ENCODE results near the gene RAPH1. TPM values are rescaled to one million over a fixed set of nuclear protein-coding genes. Genes with fewer than 3 reads are reported as not detected.

RAPH1 gene, protein sequence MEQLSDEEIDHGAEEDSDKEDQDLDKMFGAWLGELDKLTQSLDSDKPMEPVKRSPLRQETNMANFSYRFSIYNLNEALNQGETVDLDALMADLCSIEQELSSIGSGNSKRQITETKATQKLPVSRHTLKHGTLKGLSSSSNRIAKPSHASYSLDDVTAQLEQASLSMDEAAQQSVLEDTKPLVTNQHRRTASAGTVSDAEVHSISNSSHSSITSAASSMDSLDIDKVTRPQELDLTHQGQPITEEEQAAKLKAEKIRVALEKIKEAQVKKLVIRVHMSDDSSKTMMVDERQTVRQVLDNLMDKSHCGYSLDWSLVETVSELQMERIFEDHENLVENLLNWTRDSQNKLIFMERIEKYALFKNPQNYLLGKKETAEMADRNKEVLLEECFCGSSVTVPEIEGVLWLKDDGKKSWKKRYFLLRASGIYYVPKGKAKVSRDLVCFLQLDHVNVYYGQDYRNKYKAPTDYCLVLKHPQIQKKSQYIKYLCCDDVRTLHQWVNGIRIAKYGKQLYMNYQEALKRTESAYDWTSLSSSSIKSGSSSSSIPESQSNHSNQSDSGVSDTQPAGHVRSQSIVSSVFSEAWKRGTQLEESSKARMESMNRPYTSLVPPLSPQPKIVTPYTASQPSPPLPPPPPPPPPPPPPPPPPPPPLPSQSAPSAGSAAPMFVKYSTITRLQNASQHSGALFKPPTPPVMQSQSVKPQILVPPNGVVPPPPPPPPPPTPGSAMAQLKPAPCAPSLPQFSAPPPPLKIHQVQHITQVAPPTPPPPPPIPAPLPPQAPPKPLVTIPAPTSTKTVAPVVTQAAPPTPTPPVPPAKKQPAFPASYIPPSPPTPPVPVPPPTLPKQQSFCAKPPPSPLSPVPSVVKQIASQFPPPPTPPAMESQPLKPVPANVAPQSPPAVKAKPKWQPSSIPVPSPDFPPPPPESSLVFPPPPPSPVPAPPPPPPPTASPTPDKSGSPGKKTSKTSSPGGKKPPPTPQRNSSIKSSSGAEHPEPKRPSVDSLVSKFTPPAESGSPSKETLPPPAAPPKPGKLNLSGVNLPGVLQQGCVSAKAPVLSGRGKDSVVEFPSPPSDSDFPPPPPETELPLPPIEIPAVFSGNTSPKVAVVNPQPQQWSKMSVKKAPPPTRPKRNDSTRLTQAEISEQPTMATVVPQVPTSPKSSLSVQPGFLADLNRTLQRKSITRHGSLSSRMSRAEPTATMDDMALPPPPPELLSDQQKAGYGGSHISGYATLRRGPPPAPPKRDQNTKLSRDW
- total RNA-seq (2.4 TPM), polyA plus RNA-seq (4.4 TPM)
- long read RNA-seq, donor 1, result 0 reads
- long read RNA-seq, donor 2, full-length matches to known transcripts, result 1 of 1 reads
- long read RNA-seq, donor 2, partial matches to known transcripts, result 0 of 1 reads
- long read RNA-seq, donor 2, other reads (novel, unspliced or antisense), result 0 of 1 reads
- long read RNA-seq, donor 3, full-length matches to known transcripts, result 1 of 1 reads
- long read RNA-seq, donor 3, partial matches to known transcripts, result 0 of 1 reads
- long read RNA-seq, donor 3, other reads (novel, unspliced or antisense), result 0 of 1 reads
- long read RNA-seq, donor 4, partial matches to known transcripts, result 20 of 20 reads
- long read RNA-seq, donor 4, other reads (novel, unspliced or antisense), result 0 of 20 reads
- long read RNA-seq, donor 5, partial matches to known transcripts, result 21 of 30 reads
- long read RNA-seq, donor 5, other reads (novel, unspliced or antisense), result 9 of 30 reads
- long read RNA-seq, donor 6, full-length matches to known transcripts, result 1 of 1 reads
- long read RNA-seq, donor 6, partial matches to known transcripts, result 0 of 1 reads
- long read RNA-seq, donor 6, other reads (novel, unspliced or antisense), result 0 of 1 reads
- long read RNA-seq, donor 7, partial matches to known transcripts, result 19 of 27 reads
- long read RNA-seq, donor 7, other reads (novel, unspliced or antisense), result 8 of 27 reads
- long read RNA-seq, donor 8, result 0 reads
- long read RNA-seq, donor 9, result 0 reads
- long read RNA-seq, donor 10, result 0 reads

DNA sequence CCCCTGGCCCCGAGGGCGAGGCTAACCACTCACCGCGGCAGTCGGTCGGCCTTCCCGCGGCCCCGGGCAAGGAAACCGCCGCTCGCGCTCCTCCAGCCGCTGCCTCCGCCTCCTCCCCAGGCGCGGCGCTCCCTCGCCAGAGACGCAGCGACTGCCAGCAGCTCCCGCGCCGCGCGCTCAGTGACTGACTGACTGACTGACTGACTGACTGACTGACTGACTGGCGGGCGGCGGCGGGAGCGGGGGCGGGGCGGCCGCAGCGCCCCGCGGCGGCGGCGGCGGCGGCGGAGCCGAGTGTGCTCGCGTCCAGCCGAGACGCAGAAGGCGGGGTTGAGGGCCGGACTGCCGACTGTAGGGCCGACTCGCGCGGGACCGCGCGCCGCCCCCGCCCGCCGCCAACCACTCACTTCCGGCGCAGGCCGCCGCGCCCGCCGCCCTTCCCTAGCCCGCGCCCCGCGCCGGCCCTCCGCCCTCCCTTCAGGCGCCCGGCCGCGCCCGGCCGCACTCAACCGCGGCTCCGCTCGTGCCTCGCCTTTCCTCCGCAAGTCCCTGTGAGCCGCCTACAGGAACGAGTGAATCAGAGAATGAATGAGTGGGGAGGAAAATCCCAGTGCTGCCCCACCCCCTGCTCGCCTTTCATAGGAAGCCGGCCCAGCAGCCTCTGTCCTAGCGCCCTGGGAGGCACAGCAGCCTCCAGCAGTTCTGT is at the start of gene RAPH1:
Gene RAPH1, minus strand, starts transcription at position 224 of the 706 bp plus-strand sequence. CDS start 39,948 bp downstream, outside the sequence.
- Histone ChIP-seq H3K9me3 (ENCODE audit: control insufficient read depth in 2 of 2, insufficient read depth in 1 of 2, low read length in 1 of 2) (peaks cover 0 to 3% of the 10 kb centered on the region in 2 donors), H3K27me3 (ENCODE audit: control insufficient read depth in 2 of 2, insufficient read depth in 1 of 2, low read length in 1 of 2) (peaks cover 3 to 29% of the 10 kb centered on the region in 2 donors), H3K4me3 (ENCODE audit: low read length in 2 of 2) (peak within 1 kb of the TSS; percentile 66 to 79), H3K36me3 (ENCODE audit: control insufficient read depth in 2 of 2, insufficient read depth in 2 of 2, low read length in 1 of 2) (no peaks in the 10 kb centered on the region), H3K4me1 (ENCODE audit: control insufficient read depth in 2 of 2, insufficient read depth in 2 of 2, low read length in 2 of 2) (peaks cover 6 to 18% of the 10 kb centered on the region in 2 donors), H3K27ac (ENCODE audit: low read depth in 1 of 2, low read length in 1 of 2) (peak within 1 kb of the TSS; percentile 47 to 82)
- WGBS, result under 1% methylated on average over 92 of the region's 92 CpGs
- peak in 5 of 9 donors; percentile 34 to 71 (median 56) for DNase-seq (ENCODE audit: low read depth in 6 of 9, low spot score in 9 of 9)

DNA sequence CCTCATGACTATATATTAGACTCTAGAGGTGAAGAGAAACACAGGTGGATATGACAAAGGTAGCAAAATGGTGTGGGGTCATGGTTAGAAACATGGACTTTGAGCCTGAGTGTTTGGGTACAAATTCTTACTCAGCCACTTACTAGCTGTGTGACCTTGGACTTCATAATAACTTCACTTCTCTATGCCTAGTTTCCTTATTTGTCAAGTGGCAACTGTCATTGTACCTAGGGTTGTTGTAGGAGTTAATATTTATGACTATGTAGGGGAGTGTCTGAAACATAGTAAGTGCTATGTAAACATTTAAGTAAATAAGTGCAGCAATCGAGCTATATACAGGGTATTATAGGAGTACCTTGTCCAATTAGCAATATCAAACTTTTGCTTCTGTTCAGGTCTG is 49.7 kb upstream of the RAPH1 start:
- no peak overlapping the region for H3K4me3 ChIP-seq (ENCODE audit: low read length in 2 of 2)
- no peaks in the 10 kb centered on the region for H3K27me3 ChIP-seq (ENCODE audit: control insufficient read depth in 2 of 2, insufficient read depth in 1 of 2, low read length in 1 of 2)
- peaks cover under 1 to 3% of the 10 kb centered on the region in 2 donors for H3K4me1 ChIP-seq (ENCODE audit: control insufficient read depth in 2 of 2, insufficient read depth in 2 of 2, low read length in 2 of 2)
- H3K9me3 ChIP-seq (ENCODE audit: control insufficient read depth in 2 of 2, insufficient read depth in 1 of 2, low read length in 1 of 2), result no peaks in the 10 kb centered on the region
- no peaks in the 10 kb centered on the region for H3K36me3 ChIP-seq (ENCODE audit: control insufficient read depth in 2 of 2, insufficient read depth in 2 of 2, low read length in 1 of 2)
- DNase-seq (ENCODE audit: low read depth in 6 of 9, low spot score in 9 of 9), result no peak
- WGBS, result 98% methylated on average over 1 of the region's 1 CpG
- H3K27ac ChIP-seq (ENCODE audit: low read depth in 1 of 2, low read length in 1 of 2), result no peak overlapping the region

DNA sequence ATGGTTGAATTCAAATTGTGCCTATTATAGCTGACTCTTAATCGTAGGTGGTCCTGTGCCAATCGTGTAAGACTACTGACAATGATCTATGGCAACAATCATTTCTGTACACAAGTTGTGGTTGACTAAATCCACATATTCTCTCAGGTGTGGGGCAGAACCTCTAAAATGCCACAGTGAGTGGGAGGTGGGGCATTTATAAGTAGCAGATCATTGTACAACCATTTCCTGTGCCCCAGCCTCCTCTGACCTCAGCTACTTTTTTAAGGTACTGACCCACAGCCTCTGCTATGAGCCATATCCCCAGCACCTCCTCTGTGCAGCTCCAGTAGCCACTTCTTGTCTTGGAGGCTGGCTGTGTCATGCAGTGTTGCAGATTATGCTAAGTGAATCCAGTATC is 48.6 kb upstream of the RAPH1 start:
- no peak for DNase-seq (ENCODE audit: low read depth in 6 of 9, low spot score in 9 of 9)
- H3K27me3 ChIP-seq (ENCODE audit: control insufficient read depth in 2 of 2, insufficient read depth in 1 of 2, low read length in 1 of 2), result no peaks in the 10 kb centered on the region
- 72% methylated on average over 2 of the region's 2 CpGs for WGBS
- peaks cover 3 to 7% of the 10 kb centered on the region in 2 donors for H3K4me1 ChIP-seq (ENCODE audit: control insufficient read depth in 2 of 2, insufficient read depth in 2 of 2, low read length in 2 of 2)
- no peaks in the 10 kb centered on the region for H3K9me3 ChIP-seq (ENCODE audit: control insufficient read depth in 2 of 2, insufficient read depth in 1 of 2, low read length in 1 of 2)
- H3K4me3 ChIP-seq (ENCODE audit: low read length in 2 of 2), result no peak overlapping the region
- H3K36me3 ChIP-seq (ENCODE audit: control insufficient read depth in 2 of 2, insufficient read depth in 2 of 2, low read length in 1 of 2), result no peaks in the 10 kb centered on the region
- H3K27ac ChIP-seq (ENCODE audit: low read depth in 1 of 2, low read length in 1 of 2), result no peak overlapping the region

DNA sequence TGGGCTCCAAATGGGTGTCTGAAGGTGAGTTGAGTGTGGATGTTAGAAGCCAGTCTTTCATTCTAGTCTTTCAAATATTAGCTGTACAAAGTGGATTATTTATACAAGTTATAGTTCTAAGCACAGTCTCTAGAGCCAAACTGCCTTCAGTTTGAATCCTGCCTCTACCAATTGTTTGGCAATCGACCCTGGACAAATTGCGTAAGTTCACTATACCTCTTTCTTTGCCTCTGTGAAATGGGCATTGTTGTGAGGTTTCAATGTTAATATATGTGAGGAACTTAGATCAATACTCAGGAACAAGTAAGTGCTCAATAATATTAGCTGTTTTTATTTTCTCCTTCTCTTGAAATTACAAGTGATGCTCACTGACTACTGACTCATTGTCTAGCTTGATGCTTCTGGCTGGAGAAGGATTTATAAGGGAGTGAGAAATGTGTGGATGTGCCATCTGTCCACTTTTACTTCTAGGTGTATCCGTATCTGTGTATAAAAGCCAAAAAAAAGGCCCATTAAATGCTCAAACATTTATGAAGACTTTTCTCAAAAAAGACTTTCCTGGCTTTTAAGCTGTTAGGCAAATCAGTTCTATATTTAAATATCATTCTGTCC is 48.1 kb upstream of the RAPH1 start:
- 98% methylated on average over 3 of the region's 3 CpGs for WGBS
- no peaks in the 10 kb centered on the region for H3K9me3 ChIP-seq (ENCODE audit: control insufficient read depth in 2 of 2, insufficient read depth in 1 of 2, low read length in 1 of 2)
- DNase-seq (ENCODE audit: low read depth in 6 of 9, low spot score in 9 of 9), result no peak
- H3K27me3 ChIP-seq (ENCODE audit: control insufficient read depth in 2 of 2, insufficient read depth in 1 of 2, low read length in 1 of 2), result no peaks in the 10 kb centered on the region
- H3K4me3 ChIP-seq (ENCODE audit: low read length in 2 of 2), result no peak overlapping the region
- H3K36me3 ChIP-seq (ENCODE audit: control insufficient read depth in 2 of 2, insufficient read depth in 2 of 2, low read length in 1 of 2), result no peaks in the 10 kb centered on the region
- H3K4me1 ChIP-seq (ENCODE audit: control insufficient read depth in 2 of 2, insufficient read depth in 2 of 2, low read length in 2 of 2), result peaks cover 3 to 7% of the 10 kb centered on the region in 2 donors
- no peak overlapping the region for H3K27ac ChIP-seq (ENCODE audit: low read depth in 1 of 2, low read length in 1 of 2)

DNA sequence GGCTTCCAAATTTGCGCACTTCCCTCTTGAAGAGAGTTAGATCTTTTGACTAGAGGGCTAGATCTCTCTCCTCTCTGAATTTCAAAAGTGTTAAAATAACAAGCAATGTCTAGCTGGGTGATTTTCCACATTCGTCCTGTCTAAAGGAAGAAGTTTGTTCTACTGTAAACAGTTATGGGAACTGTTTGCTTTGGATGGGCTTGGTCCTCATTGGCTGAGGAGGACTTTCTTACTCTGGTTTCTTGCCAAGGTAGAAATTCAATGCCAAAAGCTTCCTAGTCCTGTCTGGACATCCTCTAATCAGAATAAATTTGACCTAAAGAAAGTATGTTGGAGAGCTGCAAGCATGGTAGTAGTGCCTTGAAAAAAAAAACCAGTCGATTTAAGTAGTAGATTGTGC is 47.4 kb upstream of the RAPH1 start:
- H3K4me1 ChIP-seq (ENCODE audit: control insufficient read depth in 2 of 2, insufficient read depth in 2 of 2, low read length in 2 of 2), result peaks cover 3 to 7% of the 10 kb centered on the region in 2 donors
- H3K36me3 ChIP-seq (ENCODE audit: control insufficient read depth in 2 of 2, insufficient read depth in 2 of 2, low read length in 1 of 2), result no peaks in the 10 kb centered on the region
- H3K27me3 ChIP-seq (ENCODE audit: control insufficient read depth in 2 of 2, insufficient read depth in 1 of 2, low read length in 1 of 2), result no peaks in the 10 kb centered on the region
- H3K27ac ChIP-seq (ENCODE audit: low read depth in 1 of 2, low read length in 1 of 2), result no peak overlapping the region
- WGBS, result 95% methylated on average over 3 of the region's 3 CpGs
- no peak for DNase-seq (ENCODE audit: low read depth in 6 of 9, low spot score in 9 of 9)
- H3K9me3 ChIP-seq (ENCODE audit: control insufficient read depth in 2 of 2, insufficient read depth in 1 of 2, low read length in 1 of 2), result no peaks in the 10 kb centered on the region
- no peak overlapping the region for H3K4me3 ChIP-seq (ENCODE audit: low read length in 2 of 2)

DNA sequence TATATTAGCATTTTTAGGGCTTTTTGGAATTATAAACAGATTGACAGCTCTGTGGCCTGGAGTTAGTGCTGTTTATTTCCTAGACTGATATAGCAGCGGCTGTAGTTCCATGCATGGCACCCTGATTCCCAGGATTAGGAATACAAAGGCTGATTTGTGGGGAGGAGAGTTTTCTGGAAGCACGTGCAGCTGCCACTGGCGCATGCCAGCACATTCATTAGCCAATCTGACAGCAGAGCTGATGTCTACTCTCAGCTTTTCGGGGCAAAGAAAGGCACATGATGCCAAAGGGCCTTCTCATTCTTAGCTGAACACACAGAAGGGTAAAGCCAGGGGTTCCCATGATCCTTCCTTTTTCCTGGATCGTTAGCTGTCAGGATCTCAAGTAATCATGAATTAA is 45.7 kb upstream of the RAPH1 start:
- Histone ChIP-seq H3K9me3 (ENCODE audit: control insufficient read depth in 2 of 2, insufficient read depth in 1 of 2, low read length in 1 of 2) (no peaks in the 10 kb centered on the region), H3K27me3 (ENCODE audit: control insufficient read depth in 2 of 2, insufficient read depth in 1 of 2, low read length in 1 of 2) (no peaks in the 10 kb centered on the region), H3K4me3 (ENCODE audit: low read length in 2 of 2) (no peak overlapping the region), H3K36me3 (ENCODE audit: control insufficient read depth in 2 of 2, insufficient read depth in 2 of 2, low read length in 1 of 2) (no peaks in the 10 kb centered on the region), H3K27ac (ENCODE audit: low read depth in 1 of 2, low read length in 1 of 2) (no peak overlapping the region), H3K4me1 (ENCODE audit: control insufficient read depth in 2 of 2, insufficient read depth in 2 of 2, low read length in 2 of 2) (peaks cover 3 to 7% of the 10 kb centered on the region in 2 donors)
- DNase-seq (ENCODE audit: low read depth in 6 of 9, low spot score in 9 of 9), result no peak
- whole genome bisulfite sequencing, result 96% methylated on average over 5 of the region's 5 CpGs

DNA sequence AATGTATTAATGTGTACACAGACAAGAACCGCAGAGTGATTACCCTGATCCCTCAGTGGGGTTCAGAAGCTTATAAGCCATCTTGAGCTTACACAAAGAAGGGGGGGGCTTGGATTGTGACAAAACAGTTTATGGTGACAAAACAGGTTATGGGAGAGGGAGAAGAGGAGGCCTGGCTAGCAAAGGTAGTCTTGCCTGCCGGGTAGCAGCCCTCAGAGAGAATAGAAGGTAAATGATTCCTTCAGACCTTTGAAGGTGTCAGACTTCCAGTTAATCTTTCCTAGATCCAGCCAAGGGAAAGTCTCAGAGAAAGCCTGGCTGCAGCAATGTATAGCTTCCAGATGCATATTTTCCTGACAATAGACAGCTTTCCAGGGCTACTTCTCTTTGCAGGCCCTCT is 44.6 kb upstream of the RAPH1 start:
- peak overlapping the region in 1 of 2 donors; percentile 27 for H3K27ac ChIP-seq (ENCODE audit: low read depth in 1 of 2, low read length in 1 of 2)
- no peaks in the 10 kb centered on the region for H3K36me3 ChIP-seq (ENCODE audit: control insufficient read depth in 2 of 2, insufficient read depth in 2 of 2, low read length in 1 of 2)
- peaks cover 3 to 7% of the 10 kb centered on the region in 2 donors for H3K4me1 ChIP-seq (ENCODE audit: control insufficient read depth in 2 of 2, insufficient read depth in 2 of 2, low read length in 2 of 2)
- no peaks in the 10 kb centered on the region for H3K9me3 ChIP-seq (ENCODE audit: control insufficient read depth in 2 of 2, insufficient read depth in 1 of 2, low read length in 1 of 2)
- WGBS, result 95% methylated on average over 2 of the region's 2 CpGs
- no peaks in the 10 kb centered on the region for H3K27me3 ChIP-seq (ENCODE audit: control insufficient read depth in 2 of 2, insufficient read depth in 1 of 2, low read length in 1 of 2)
- no peak overlapping the region for H3K4me3 ChIP-seq (ENCODE audit: low read length in 2 of 2)
- no peak for DNase-seq (ENCODE audit: low read depth in 6 of 9, low spot score in 9 of 9)
